HL-60/S4 treated with phorbol 12-myristate 13-acetate at 8.2 ng/mL for 4 days and 3 days (cell line): ENCODE measurements around the gene EPS8.

ENCODE experiments used
- in situ Hi-C: fragments of 300-500 bp; cut with MboI; formaldehyde crosslinking; loops from 2 replicates; pipeline ENCODE4 v1.15.0; 2022; ENCODE audit warnings: low sequenced_read_pairs

Gene EPS8

DNA sequence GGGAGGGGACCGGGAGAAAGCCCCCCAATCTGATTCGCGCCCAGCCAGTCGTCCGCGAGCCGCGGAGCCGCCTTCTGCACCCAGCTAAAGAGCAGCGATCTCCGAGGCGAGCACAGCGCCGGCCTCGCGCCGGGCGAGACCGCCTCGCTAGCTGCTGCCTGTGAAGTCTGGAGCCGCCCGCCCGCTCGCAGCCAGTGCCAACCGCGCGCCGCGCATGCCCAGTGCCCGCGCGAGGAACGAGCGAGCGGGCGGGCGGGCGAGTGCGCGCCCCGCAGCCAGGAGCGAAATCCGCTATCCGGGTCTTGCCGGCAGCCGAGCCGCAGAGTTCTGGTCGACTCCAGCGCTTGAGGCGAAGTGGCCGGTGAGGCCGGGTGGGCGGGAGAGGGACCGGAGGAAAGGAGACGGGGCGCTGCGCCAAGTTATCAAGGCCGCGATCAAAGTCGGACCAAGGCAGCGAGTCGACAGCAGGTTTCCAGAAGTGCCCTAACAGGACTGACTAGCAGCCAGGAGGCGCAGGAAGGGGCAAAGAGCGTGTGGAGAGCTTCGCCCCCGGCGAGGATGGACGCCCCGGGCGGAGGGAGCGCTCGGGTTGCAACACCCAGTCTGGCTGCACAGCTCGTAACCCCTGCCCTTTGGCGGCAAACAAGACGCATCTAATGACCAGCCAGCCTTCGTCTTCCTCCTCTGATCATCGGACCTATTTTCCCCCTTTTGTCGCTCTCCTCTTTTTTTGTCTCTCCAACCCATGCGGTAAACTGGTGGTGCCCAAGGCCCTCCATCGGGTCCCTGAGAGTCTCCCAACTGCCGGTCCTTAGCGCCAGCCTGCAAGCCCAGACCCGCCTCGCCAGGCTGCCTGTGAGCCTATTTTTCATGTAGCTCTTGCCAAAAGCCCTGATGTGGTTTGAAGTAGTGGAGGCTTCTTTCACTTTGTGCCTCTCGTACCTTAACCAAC is at the start of gene EPS8:
EPS8 (minus strand) TSS at position 169 of the 952 bp plus-strand sequence. CDS start 106,437 bp downstream, outside the sequence.
- in situ Hi-C loops, result no loop called here

- in situ Hi-C loops, result loop anchor here (25.0 kb wide), 1 partner anchor 575 kb away; no protein-coding TSS in a partner anchor
These were observed 48.1 kb upstream of the EPS8 start for GRCh38 chr12:15837141-15837790.

DNA sequence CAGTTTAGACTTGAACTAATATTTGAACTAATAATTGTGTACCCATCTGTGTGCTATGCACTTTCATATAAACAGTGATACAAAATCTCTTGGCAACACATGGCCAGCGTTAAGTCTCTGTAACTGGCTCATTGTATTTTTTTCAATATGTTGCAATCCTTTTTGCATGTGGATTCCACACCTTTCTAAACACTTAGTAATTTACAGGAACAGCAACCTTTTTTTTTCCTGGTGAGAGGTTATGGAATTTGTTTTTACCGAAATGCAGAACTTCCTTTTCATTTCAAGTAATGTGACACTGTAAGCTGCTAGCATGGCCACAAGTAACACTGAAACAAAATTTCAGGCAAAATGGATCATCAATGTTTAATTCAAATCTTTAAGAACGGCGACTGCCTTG is 45.4 kb upstream of the EPS8 start:
- in situ Hi-C loops, result loop anchor here (25.0 kb wide), 1 partner anchor 572 kb away; no protein-coding TSS in a partner anchor

GRCh38 chr12:15831315-15831978 is 42.3 kb upstream of the EPS8 start:
- in situ Hi-C loops, result loop anchor here (25.0 kb wide), 1 partner anchor 569 kb away; no protein-coding TSS in a partner anchor

- in situ Hi-C loops, result loop anchor here (25.0 kb wide), 1 partner anchor 568 kb away; no protein-coding TSS in a partner anchor
These were observed 41.4 kb upstream of the EPS8 start for GRCh38 chr12:15830538-15830937.

DNA sequence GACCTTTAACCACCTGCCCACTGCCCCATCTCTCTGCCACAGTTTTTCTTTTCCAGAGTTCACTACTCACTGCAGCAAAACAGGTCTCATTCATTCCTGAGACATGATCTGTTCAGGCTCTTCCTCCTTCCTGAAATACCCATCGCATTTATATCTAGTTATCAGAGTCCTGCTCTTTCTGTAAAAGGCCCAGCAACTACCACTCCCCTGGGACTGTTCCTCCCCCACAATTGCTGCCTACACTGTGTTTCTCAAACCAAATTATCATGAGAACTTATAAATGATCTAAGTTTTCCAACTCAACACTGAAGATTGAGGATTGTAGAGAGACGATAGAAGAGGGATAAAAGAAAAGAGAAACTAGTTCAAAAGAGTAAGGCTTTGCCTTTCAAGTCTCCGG is 40.8 kb upstream of the EPS8 start:
- in situ Hi-C loops, result loop anchor here (25.0 kb wide), 1 partner anchor 568 kb away; no protein-coding TSS in a partner anchor

- in situ Hi-C loops, result loop anchor here (25.0 kb wide), 1 partner anchor 567 kb away; no protein-coding TSS in a partner anchor
These were observed 40.1 kb upstream of the EPS8 start for GRCh38 chr12:15829255-15829654.

GRCh38 chr12:15827136-15827535 is 37.9 kb upstream of the EPS8 start:
- in situ Hi-C loops, result loop anchor here (25.0 kb wide), 1 partner anchor 565 kb away; no protein-coding TSS in a partner anchor

- in situ Hi-C loops, result no loop called here
These were observed 35.3 kb upstream of the EPS8 start for GRCh38 chr12:15824516-15824915.

GRCh38 chr12:15823360-15824128 is 34.4 kb upstream of the EPS8 start:
- in situ Hi-C loops, result no loop called here

DNA sequence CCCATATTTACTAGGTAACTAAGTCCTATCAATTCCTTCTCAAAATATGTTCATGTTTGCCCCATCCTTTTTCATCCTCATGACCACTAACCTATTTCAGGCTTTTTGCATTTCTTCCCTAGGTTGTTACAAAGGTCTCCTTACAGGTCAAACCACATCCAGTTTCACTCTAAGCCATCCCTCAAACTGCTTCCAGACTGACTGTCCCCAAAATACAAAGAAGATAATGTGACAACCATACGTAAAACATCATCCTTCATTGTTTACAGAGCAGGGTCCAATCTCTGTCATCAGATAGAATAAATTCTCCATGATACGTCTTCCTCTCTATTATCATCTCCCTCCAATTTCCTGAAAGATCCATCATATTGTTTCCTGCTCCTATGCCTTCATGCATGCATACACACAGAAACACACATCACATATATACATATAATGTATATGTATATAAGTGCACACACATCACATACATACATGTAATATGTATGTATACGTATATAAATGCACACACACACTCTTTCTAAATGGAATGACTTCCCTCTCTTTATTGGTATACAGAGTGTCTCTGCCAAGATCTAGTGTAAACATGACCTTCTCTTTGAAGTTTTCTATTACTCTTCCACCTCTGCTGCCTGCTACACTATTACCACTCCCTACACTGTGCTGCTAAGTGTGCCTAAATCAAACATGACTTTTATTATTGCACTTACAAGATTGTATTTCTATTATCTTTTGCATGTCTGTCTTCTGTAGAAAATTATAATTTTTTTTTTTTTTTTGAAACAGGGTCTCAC is 30.7 kb upstream of the EPS8 start:
- in situ Hi-C loops, result no loop called here

DNA sequence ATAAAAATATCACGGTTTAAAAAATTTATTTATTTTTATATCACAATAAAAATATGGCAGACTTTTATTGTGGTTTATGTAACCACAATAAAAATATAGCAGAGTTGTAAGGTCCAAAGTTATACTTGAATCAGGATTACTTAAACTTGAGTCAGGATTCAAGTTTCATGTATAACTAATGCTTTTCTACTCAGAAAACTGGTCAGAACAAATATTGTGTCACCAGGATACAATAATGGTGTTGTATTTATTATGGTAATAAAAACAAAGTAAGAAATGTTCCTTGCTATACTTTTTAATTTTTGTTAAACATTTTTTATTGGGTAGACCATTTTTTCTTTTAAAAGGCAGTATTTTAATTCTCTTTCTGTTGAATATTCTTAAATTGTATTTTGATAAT is 29.2 kb upstream of the EPS8 start:
- in situ Hi-C loops, result no loop called here

DNA sequence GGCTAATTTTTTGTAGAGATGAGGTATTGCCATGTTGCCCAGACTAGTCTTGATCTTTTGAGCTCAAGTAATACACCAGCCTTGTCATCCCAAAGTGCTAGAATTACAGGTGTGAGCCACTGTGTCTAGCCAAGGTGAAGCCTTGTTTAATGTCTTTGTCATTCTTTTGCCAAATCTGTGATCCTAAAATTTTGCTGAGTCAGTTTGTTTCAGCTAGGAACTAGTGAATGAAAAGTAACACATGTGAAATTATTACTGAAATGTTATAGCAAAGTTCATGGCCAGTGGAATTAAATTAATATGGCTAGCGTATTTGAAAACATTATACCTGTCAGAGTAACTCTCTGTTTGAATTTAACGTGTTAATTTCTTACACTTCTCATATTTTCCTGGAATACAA is 26.5 kb upstream of the EPS8 start:
- in situ Hi-C loops, result no loop called here

DNA sequence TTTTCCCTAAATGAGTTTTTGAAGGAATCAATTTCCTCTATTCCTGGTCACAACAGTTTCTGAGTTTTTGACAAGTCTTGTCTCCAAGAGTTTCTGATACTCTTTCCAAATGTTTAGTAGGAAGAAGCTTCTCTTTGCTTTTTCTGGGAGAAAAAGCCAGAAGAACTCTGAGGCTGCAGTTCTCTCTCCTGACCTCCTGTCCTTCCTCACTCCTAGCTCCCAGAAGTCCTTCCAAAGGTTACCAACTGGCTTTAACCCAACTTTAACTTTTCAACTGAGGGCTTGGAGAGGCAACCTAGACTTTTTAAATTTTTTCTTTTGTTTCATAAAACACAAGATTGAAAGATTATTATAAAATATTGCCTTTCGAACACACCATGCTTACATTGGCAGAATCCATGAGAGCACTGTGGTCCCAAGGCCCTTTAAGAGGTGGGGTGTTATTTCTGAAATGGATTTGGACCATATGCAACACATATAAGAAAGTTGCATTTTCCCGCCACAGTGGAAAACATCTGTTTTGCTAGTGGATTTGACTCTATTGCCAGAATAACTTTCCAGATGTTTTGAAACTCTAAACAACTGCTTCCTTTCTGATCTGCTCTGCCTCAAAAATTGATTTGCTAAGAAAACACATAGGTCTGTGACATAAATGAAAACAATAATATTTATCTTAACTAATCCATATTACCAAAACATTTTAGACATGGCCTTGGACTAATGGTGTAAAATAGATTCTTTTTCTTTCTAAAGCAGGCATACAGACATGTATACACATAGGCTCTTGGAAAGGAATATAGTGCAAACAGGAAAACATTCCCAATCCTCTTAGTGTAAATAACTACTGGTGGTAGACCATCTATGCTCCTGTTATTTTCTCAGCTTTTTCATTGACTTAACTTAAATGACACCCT is 22.3 kb upstream of the EPS8 start:
- in situ Hi-C loops, result no loop called here

DNA sequence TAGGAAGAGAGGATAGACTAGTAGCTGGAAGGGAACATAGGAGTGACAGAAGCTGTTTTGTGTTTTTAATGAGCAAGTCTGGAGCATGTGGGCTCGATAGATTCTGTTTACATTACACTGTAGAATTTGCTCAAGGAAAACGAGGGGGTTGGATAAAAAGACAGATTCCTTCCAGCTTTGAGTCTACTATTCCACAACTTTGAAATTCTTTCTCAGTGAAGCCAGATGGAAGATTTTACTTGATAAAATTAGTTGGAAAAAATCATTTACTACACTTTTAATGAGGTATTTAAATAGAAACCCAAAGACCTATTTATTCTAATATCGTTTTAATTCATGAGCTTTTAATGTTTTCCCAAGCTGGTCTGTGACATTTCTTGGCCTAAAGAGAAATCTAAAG is 19.5 kb upstream of the EPS8 start:
- in situ Hi-C loops, result no loop called here

GRCh38 chr12:15808250-15808649 is 19.1 kb upstream of the EPS8 start:
- in situ Hi-C loops, result no loop called here

DNA sequence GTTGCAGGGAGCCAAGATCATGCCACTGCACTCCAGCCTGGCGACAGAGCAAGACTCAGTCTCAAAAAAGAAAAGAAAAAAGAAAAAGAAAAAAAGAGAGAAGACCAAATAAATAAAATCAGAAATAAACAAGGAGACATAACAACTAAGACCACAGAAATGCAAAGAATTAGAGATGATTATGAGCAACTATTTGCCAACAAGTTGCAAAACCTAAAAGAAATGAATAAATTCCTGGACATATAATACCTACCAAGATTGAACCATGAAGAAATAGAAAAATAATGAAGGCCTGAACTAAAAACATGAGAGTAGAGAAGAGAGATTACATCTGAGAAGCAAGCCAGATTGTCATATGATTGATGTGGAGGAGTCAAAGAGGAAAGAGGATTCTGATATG is 17.6 kb upstream of the EPS8 start:
- in situ Hi-C loops, result no loop called here
